AG08395 (cell line): ENCODE measurements around the gene UBP1.
"Not testable (repeated sequence)": the region's sequence is repeated elsewhere in the genome, so short reads cannot be mapped to it uniquely, and the experiment has no call there.

Experiments
- DNase-seq: peaks from one replicate; pipeline ENCODE4 v3.0.0; 2012; ENCODE audit warnings: mixed read lengths, low spot score

Gene UBP1, protein sequence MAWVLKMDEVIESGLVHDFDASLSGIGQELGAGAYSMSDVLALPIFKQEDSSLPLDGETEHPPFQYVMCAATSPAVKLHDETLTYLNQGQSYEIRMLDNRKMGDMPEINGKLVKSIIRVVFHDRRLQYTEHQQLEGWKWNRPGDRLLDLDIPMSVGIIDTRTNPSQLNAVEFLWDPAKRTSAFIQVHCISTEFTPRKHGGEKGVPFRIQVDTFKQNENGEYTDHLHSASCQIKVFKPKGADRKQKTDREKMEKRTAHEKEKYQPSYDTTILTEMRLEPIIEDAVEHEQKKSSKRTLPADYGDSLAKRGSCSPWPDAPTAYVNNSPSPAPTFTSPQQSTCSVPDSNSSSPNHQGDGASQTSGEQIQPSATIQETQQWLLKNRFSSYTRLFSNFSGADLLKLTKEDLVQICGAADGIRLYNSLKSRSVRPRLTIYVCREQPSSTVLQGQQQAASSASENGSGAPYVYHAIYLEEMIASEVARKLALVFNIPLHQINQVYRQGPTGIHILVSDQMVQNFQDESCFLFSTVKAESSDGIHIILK

DNA sequence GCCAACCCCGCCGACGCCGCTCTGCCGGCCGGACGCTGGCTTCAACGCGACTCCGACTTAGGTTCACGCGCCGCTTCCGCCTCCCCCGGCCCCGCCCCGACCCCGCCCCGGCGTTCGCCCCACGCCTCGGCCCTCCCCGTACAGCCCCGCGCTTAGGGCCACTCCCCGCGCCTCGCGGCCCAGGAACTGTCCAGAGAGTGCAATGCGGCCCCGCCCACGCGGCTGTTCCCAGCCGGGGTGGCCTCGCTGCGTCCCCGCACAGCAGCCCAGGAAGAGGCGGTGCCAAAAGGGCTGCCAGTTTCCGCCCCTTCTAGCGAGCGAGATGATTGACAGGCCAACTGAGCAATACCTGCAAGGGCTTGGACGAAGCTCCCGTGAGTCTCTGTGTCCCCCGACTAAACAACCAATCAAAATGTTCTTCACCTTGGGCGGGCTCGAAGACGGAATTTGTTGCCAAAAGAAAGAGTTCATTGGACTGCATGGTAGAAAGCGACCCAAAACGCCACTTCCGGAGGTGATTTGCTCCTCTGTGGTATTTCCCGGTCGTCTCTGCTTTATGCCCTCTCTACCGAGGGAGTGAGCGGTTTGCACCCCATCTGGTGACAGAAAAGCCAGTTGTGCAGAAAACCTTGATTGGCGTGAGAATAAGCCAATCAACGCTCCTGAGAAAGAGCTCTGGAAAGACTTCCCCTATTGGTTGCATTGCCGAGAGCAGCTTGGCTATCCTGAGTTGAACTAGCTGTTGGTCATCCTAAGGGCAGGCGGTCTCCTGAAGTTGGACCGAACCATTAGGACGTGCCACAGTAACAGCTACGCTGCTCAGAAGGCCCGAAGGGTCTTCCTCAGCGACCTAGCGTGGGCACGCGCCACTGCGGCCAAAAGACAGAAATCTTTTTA, at the start of gene UBP1:
Gene UBP1, minus strand, starts transcription at position 78 of the 897 bp plus-strand sequence. CDS start 557 bp downstream, outside the sequence.
- DNase-seq, result peak; percentile 99

DNA sequence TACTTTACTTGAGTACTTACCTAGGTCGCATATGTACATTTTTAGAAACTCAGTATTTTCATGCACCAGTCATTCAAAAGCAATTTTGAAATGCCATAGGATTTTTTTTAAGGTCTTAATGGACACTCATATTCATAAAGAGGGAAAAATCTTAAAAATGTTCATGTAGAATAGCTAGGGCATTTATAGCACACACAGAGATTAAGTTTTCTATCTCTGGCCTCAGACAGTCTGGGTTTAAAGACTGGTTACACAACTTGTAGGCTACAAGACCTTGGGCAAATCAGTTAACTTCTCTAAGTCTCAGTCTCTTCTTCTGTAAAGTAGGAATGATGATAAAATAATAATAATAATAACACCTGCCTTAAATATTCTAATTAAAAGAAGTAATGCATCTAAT, 48.5 kb upstream of the UBP1 start:
- DNase-seq, result no peak

DNA sequence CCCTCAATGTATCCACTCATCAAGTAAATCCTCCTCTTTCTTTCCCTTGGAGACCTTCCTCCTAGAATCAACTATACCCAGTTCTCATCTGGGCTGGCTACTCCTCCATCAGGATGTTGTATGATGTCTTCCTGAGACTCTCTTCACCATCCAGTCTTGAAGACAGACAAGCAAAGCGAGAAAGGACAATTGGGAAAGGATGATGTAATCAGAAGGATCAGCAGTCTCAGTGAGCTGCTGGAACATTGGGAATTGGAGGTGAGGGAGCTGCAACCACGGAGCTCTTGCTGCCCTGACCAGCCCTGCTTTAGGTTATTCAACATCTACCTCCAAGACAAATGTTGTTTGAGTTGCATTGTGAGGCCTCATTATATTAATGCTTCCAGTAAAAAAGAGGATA, 48.0 kb upstream of the UBP1 start:
- DNase-seq, result no peak

DNA sequence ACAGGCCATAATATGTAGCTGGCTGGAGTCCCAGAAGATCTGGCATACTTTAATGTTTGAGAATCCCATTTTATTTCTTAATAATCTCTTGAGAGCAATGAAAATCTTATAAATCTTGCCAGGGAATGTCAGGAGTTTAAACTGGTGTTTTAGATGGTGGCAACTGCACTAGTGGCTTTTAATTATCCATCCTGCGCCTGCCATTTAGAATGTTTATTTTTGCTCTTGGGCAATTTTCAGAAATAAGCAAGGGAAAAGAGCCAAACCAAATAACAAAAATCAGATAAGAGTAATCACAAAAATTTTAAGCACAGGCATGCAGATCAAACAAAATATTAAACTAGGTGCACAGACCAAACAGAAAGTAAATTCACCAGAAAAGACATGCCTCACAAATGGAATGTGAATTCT, 41.9 kb upstream of the UBP1 start:
- DNase-seq, result no peak

DNA sequence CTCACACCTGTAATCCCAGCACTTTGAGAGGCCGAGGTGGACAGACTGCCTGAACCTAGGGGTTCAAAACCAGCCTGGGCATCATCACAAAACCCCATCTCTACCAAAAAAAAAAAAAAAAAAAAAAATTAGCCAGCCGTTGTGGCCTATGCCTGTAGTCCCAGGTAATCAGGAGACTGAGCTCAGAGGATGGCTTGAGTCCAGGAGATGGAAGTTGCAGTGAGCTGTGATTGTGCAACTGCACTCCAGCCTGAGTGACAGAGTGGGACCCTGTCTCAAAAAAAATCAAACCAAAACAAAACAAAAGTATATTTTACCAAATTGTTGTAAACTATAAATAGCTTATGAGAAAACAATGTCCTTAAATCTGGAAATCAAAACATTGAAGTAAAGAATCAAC, 34.7 kb upstream of the UBP1 start:
- DNase-seq, result no peak

DNA sequence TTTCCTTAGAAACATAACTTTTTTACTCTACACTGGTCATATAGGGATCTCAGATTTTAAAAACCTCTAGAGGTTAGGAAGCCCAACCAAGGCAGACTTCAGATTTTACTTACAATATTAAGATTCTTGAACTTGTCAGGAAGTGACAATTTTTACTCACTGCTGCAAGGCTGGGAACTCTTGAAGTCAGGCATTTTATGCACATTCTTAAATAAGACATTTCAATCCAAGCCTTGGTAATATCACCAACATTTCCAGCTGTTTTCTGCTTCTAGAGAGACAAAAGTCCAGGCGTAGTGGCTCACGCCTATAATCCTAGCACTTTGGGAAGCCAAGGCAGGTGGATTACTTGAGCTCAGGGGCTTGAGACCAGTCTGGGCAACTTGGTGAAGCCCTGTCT, 33.6 kb upstream of the UBP1 start:
- DNase-seq, result no peak

DNA sequence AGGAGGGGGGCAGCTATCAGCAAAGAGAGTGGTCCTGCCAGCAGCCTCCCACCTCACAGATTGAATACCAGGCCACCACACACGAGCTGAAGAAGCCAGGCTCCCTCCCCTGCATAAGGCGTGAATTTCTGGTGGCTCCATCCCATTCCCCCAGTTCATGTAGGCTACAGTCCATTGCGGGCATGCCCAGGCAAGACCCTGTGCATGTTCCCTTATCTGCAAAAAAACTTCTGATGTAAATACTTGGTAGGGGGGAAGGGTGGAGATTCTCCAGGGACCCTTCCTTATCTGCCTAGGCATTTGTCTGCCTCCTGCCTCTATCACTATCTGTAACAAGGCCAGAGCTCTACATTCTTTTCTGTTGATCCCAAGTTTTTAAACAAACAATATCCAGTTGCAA, 27.6 kb upstream of the UBP1 start:
- no peak for DNase-seq

DNA sequence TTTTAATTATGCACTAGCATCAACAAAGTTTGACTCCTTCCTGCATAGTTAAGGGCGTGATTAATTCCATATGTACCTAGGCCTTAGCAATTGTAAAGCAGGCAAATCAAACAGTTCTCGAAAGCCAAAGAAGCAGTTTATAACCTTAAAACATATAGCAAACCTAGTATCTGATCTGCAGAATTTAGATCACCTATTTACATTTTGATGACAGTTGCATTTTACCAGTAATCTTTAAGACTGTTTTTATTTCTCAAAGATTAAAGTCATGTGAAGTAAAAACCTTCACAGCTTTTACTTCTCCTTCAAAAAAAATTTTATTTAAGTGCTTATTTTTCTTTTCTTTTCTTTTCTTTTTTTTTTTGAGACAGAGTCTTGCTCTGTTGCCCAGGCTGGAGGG, 20.9 kb upstream of the UBP1 start:
- DNase-seq, result no peak

DNA sequence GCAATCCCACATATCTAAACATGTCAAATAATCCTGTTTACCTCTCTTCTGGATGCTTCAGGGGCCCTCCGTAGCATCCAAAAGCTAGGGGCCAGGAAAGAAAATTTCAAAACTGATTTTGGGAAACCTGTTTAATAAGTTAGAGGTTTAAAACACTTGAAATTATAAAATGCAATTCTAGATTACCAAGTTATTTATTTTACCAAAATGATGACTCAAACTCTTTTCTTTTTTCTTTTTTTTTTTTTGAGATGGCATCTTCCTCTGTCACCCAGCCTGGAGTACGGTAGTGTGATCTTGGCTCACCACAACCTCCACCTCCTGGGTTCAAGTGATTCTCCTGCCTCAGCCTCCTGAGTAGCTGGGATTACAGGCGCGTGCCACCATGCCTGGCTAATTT, 19.4 kb upstream of the UBP1 start:
- DNase-seq, result not testable (repeated sequence)

DNA sequence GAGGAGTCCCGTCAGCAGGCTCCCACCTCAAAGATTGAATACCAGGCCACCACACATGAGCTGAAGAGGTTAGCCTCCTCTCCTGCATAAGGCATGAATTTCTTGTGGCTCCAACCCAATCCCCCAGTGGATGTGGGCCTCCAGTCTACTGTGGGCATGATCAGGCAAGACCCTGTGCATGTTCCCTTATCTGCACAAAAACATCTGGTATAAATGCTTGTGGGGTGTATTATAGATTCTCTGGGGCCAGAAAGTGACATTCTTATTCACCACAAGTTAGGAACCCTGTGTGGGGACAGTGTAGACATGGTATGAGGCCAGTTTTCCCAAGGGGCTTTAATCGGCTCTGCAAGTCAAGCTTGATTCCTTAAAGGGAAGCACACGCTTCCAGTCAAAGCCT, 18.2 kb upstream of the UBP1 start:
- no peak for DNase-seq

DNA sequence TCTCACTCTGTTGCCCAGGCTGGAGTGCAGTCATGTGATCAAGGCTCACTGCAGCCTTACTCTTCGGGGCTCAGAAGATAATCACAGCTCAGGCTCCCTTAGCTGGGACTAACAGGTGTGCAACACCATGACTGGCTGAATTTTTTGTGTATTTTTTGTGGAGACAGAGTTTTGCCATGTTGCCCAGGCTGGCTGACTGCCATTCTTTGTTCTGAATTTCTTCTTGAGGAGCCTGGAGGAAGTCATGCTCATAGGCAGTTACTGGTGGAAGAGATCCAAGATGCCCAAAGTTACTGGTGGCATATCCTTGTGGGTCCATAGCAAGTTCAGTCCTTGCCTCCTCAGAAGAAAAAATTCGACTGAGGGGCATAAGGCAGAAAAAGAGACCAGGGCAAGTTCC, 16.6 kb upstream of the UBP1 start:
- DNase-seq, result no peak

DNA sequence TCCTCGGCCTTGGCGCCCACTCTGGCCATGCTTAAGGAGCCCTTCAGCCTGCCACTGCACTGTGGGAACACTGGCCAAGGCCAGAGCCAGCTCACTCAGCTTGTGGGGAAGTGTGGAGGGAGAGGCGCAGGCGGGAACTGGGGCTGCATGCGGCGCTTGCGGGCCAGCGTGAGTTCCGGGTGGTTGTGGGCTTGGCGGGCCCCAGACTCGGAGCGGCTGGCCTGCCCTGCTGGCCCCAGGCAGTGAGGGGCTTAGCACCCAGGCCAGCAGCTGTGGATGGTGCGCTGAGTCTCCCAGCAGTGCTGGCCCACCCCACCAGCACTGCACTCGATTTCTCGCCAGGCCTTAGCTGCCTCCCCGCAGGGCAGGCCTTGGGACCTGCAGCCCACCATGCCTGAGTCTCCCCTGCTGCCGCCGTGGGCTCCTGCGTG, 13.1 kb upstream of the UBP1 start:
- no peak for DNase-seq

DNA sequence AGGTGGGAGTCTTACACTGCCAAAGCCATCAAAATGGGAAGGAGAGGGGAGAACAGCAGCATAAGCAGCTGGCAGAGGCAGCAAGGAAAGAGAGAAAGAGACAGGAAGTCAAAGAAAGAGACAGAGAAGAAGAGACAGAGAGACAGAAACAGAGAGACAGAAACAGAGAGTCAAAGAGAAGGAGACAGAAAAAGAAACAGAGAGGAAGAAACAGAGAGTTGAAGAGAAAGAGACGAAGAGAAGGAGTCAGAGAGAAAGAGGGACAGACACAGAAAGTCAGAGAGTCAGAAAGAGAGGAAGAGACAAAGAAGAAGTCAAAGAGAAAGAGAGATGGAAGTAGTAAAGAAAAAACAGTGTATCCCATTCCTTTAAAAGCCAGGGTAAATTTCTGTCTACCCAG, 11.8 kb upstream of the UBP1 start:
- DNase-seq, result not testable (repeated sequence)

DNA sequence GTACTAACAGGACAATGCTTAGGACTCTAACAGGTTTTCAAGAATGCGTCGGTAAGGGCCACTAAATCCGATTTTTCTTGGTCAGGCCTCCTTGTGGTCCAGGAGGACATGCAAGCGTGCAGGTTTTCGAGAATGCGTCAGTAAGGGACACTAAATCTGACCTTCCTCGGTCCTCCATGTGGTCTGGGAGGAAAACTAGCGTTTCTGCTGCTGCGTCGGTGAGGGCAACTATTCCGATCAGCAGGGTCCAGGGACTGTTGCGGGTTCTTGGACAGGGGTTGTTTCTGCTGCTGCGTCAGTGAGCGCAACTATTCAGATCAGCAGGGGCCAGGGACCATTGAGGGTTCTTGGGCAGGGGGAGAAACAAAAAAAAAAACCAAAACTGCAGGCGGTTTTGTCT, 7.8 kb upstream of the UBP1 start:
- DNase-seq, result no peak

DNA sequence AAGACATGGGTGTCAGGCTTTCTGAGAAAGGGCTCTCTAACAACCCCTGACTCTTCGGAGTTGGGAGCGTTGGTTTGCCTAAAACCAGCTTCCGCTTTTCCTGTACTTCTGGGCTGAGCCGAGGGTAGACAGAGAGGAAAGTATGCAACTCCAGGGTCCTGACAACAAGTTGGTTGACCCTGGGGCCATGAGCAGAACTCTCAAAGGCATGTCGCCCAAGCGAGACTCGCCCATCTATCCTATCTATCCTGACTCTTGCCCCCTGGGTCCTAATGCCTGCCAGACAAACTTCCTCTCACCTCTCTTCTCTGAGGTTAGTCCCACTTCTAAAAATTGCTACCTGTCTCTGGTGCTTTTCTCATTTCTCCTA, 7.0 kb upstream of the UBP1 start:
- DNase-seq, result not testable (repeated sequence)

DNA sequence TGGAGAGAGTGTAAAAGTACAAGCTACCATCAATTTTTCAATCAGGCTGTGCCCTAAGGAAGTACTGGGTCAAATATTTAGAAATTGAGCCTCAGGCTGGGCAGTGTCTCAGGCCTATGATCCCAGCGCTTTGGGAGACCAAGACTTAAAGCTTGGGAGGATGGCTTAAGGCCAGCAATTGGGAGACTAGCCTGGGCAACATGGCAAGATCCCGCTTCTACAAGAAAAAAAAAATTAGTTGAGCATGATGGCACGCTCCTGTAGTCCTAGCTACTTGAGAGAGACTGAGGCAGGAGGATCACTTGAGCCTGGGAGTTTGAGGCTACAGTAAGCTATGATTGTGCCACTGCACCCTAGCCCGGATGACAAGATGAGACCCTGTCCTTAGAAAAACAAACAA, 2.0 kb upstream of the UBP1 start:
- no peak for DNase-seq

DNA sequence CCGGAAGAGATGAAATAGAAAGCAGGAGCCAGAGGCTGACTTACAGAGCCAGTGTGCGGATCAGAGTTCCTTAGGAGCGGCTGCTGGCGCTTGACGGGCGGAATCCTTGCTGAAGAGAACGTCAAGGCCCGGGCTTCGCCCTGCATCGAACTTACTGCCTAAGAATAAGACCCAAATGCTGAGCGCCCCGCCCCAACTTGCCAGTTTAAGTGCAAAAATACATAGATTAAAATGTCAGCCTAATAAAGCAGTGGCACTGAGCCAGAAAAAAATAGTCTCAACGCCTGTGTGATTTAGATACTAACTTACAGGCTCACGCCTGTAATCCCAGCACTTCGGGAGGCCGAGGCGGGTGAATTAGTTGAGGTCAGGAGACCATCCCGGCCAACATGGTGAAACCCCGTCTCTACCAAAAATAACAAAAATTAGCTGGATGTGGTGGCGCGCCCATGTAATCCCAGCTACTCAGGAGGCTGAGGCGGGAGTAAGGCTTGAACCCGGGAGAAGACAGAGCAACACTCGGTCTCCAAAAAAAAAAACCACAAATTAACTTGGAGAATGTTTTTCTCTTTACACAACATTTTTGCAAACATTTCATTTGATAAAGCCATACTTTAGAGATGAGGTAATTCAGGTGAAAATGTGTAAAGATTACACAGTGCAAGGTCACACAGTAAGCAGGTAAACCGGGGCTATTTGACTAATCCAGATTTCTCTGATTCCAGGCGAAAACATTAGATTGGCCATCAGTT, 1.2 kb upstream of the UBP1 start:
- DNase-seq, result no peak

DNA sequence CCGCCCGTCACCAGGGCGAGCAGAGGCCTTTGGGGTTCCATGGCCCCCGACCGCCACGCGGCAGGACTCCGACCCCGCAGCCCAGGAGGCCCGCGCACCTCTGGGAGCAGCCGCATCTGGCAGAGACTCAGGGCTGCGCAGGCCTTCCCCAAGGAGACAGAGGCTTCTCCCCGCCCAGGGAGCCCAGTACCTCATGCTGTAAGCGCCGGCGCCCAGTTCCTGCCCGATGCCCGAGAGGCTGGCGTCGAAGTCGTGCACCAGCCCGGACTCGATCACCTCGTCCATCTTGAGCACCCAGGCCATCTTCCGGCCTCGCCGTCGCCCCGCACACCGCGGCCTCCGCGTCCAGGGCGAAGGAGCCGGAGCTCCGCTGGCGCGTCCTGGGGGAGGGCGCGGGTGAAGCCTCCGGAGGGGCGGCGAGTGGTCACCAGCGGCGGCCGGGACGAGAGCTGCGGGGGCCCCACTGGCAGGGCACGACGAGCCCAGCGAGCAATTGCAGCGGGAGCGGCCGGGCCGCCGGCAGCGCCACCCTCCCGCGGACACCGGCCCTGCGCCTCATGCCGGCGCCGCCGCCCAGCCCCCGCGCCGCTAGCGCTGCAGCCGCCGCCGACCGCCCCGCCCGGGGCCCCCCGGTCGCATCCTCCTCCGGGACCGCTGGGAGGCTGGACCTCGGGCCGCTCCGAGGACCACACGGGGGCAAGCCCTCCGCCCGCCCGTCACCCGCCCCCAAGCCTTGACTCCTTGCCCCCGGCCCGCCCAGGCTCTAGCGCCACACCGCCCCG, 468 bp downstream of the UBP1 start:
- peak; percentile 60 for DNase-seq

DNA sequence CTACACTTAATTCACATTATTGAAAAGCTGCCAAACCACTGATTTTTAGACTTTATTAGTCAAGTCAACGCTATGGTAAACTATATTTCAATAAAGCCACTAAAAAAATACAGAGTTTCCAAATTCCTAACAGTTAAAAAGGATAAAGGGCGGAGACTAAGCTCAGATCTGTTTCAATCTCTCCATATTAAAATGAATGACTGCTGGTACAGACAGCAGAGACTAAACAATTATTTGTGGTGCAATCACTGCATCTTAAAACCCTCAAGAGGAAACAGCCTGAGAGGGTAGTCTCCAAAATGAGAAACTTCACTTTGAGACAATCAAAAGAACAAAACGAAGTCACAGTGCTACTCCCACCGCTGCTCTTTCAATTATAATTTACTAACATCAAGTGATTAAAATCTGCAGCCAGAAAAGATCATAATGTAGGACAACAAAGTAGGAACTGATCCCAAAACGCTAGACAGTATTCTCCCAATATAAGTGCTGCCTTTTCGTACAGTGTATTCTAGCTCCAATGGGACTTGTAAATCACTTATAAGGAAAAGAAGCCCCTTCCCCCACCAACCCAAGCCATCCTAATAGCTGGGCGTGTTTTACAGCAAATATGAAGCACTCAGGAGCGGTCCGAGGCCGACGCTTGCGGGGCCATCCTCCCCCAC, 1.2 kb downstream of the UBP1 start:
- no peak for DNase-seq

DNA sequence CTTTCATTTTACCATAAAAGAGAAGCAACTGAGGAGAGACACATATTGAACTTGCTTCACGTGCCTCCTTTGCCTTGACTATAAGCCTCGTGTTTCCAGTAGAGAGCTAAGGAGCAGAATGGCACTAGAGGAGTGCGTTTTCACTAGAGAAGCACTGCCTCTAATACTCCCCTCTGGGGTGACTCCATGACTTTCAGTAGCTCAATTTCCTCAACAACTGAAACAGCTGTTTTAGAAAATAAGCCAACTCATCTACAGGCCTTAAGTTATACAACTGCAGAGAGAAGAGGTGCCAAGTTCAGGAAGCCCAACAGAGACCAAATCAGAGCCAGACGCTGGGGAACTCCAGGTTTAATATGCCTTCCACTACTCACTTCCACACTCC, 1.9 kb downstream of the UBP1 start:
- peak; percentile 29 for DNase-seq
